H1 (cell line): Measurements from ENCODE around the gene BNIP1. TPM values are rescaled to one million over a fixed set of nuclear protein-coding genes. Genes with fewer than 3 reads are reported as not detected.
A peak's percentile ranks its signal among the peaks of the same experiment; 100 is the strongest.

Experiments used
- ASH2L ChIP-seq: fragments of 200-600, 300-600 bp; sonication (generic); IDR thresholded peaks from one replicate; pipeline ENCODE4 v1.7.1; 2017; ENCODE audit warnings: low read length
- BCL11A ChIP-seq, 2 experiments: IDR thresholded peaks; one replicate each; pipeline ENCODE4 v1.6.1; 2011; ENCODE audit warnings: low read depth in 2 of 2, low read length in 2 of 2, mild to moderate bottlenecking in 2 of 2
- CBX5 ChIP-seq: fragments of 300-800, 300-1000 bp; sonication (generic); IDR thresholded peaks from 2 replicates; pipeline ENCODE4 v1.7.1; 2016; ENCODE audit warnings: antibody characterized with exemption, low read length, low read depth
- CREB1 ChIP-seq: IDR thresholded peaks from 2 replicates; pipeline ENCODE4 v1.6.1; 2012; ENCODE audit warnings: inconsistent platforms
- EP300 ChIP-seq, 2 experiments: IDR thresholded peaks; 1 replicate in 1 of 2; 2 replicates in 1 of 2; pipeline ENCODE4 v1.6.1; 2011 to 2012; ENCODE audit warnings: low read depth in 2 of 2, low read length in 2 of 2, mild to moderate bottlenecking in 2 of 2, borderline replicate concordance in 1 of 2, inconsistent platforms in 1 of 2, moderate library complexity in 1 of 2
- FOSL1 ChIP-seq: IDR thresholded peaks from 2 replicates; pipeline ENCODE4 v1.6.1; 2011; ENCODE audit warnings: mild to moderate bottlenecking, low read depth, low read length, moderate library complexity; ENCODE audit not compliant: insufficient read depth
- JUN ChIP-seq: IDR thresholded peaks from 2 replicates; pipeline ENCODE4 v1.6.1; 2011; ENCODE audit warnings: low read depth, mild to moderate bottlenecking, improper control_type of control experiment, low read length
- JUND ChIP-seq: IDR thresholded peaks from 2 replicates; pipeline ENCODE4 v1.6.1; 2011; ENCODE audit warnings: mild to moderate bottlenecking, improper control_type of control experiment, low read length
- KDM4A ChIP-seq: IDR thresholded peaks from one replicate; pipeline ENCODE4 v1.7.1; 2012; ENCODE audit warnings: low read depth, mild to moderate bottlenecking, moderate library complexity, low read length, inconsistent platforms; ENCODE audit not compliant: severe bottlenecking
- KDM5A ChIP-seq: fragments of 200-600 bp; IDR thresholded peaks from 2 replicates; pipeline ENCODE4 v1.7.1; 2012; ENCODE audit warnings: mild to moderate bottlenecking, low read length, inconsistent platforms, mixed read lengths
- NANOG ChIP-seq: IDR thresholded peaks from 2 replicates; pipeline ENCODE4 v1.6.1; 2011; ENCODE audit warnings: low read length, low read depth, mild to moderate bottlenecking, inconsistent platforms; ENCODE audit not compliant: insufficient read depth, poor library complexity, severe bottlenecking
- PHF8 ChIP-seq: fragments of 200-600 bp; sonication (generic); conservative IDR thresholded peaks from 2 replicates; pipeline ENCODE4 v1.7.1; 2012; ENCODE audit warnings: low read depth, mild to moderate bottlenecking, inconsistent platforms, low read length, moderate library complexity
- POLR2A ChIP-seq, 2 experiments: IDR thresholded peaks; 1 replicate in 1 of 2; 2 replicates in 1 of 2; pipeline ENCODE4 v1.6.1; 2011; ENCODE audit warnings: low read depth in 2 of 2, low read length in 2 of 2, mild to moderate bottlenecking in 2 of 2; ENCODE audit errors: control extremely low read depth in 1 of 2
- POLR2AphosphoS5 ChIP-seq: IDR thresholded peaks from 2 replicates; pipeline ENCODE4 v1.6.1; 2011; ENCODE audit warnings: low read depth, low read length
- RXRA ChIP-seq: IDR thresholded peaks from 2 replicates; pipeline ENCODE4 v1.6.1; 2011; ENCODE audit warnings: low read depth, mild to moderate bottlenecking, low read length, moderate library complexity; ENCODE audit not compliant: insufficient read depth
- SIN3A ChIP-seq, 2 experiments: IDR thresholded peaks in 1 of 2; conservative IDR thresholded peaks in 1 of 2; 2 replicates each; pipeline ENCODE4 v1.6.1; 2011 to 2012; ENCODE audit warnings: low read length in 2 of 2, improper control_type of control experiment in 1 of 2, low read depth in 1 of 2, mild to moderate bottlenecking in 1 of 2
- TCF12 ChIP-seq: IDR thresholded peaks from 2 replicates; pipeline ENCODE4 v1.6.1; 2011; ENCODE audit warnings: low read depth, mild to moderate bottlenecking, low read length
- TEAD4 ChIP-seq: IDR thresholded peaks from 2 replicates; pipeline ENCODE4 v1.6.1; 2012; ENCODE audit warnings: low read depth, low read length, inconsistent platforms, mixed read lengths
- YY1 ChIP-seq: IDR thresholded peaks from 2 replicates; pipeline ENCODE4 v1.6.1; 2011; ENCODE audit warnings: low read depth, mild to moderate bottlenecking, low read length
- ZNF274 ChIP-seq: IDR thresholded peaks from 2 replicates; pipeline ENCODE4 v1.7.0; 2012; ENCODE audit warnings: low read length, borderline replicate concordance; ENCODE audit errors: extremely low read depth
- polyA plus RNA-seq, 7 experiments: library from polyadenylated mRNA; depleted of rRNA in 3 of 7; stranded (reverse) in 5 of 7; unstranded in 2 of 7; fragments of >200 nt in 5 of 7; fragments of 200-250 nt in 2 of 7; gene quantifications; 1 replicate in 5 of 7; 2 replicates in 1 of 7; 4 replicates in 1 of 7; pipeline versions ENCODE4 v1.2.1 to v1.2.3, GENCODE V29; 2011 to 2013; ENCODE audit warnings: missing spikeins in 2 of 7, mixed read lengths in 2 of 7
- total RNA-seq: library from RNA; stranded (reverse); fragmentation: NEBNext Ultra II Directional; extraction: Animal tissue kit (Norgen Biotek cat#: 25700); gene quantifications from 2 replicates; pipeline ENCODE4 v1.2.1, GENCODE V29; 2021
- TF ChIP-seq, protein P1 (sequence below): IDR thresholded peaks from 2 replicates; pipeline ENCODE4 v1.6.1; 2012; ENCODE audit warnings: low read length, inconsistent platforms

The BNIP1 gene
- total and polyA plus RNA-seq, 2 of the 8 experiments (the other 6 are each of a cell fraction or from before 2014, with no cell fraction given), result 13.5 to 14.7 TPM

DNA sequence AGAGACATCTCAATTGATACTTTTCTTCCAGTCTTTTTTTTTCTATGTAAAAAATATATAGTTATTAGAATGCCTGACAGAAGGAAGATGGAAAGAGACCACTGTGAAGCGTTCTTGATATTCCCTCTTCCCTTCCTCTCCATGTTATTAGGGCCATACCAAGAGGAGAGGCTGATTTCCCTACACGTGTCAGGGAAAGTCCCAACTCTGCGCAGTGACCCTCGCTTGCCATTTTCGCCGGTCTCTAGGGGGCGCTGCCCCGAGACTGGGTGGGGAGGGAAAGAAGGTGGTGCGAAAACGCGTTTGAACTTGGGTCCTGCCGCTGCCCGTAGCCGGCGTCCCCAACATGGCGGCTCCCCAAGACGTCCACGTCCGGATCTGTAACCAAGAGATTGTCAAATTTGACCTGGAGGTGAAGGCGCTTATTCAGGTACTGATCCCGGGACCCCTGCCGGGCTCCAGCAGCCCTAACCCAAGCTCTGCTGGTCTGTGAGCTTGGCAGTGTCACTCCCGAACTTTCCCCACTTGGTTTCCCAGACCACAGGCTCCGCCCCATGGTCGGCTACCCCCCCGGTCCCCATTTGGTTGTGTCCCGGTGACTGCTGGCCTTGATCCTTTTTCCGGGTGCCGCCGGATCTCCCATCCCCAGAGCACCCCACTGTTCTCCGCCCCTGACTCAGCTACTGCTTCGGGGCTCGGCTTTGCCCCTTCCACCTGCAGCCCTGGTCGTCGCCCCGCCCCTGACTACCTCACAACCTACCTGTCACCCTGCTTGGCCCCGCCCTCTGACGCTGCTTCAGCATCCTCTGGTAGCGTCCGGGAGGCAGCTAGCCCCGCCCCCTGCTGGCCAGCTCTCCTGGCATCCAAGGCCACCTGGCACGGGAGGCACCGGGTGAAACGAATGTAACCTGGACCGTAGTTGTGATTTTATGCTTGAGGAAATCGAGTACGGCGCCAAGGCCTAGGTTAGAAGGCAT, at the start of gene BNIP1 (continued):
- TF ChIP-seq TCF12 (0 out of 2 replicates have a peak, but pooled peaks have one; percentile 11), SIN3A (conservative IDR thresholded peaks at IDR 0.05 in 1 of 2, IDR thresholded peaks at IDR 0.05 in 1 of 2; ENCODE audit: low read depth in 1 of 2, low read length in 2 of 2) (peak; percentile 95; a peak in 3 of 4 replicates), CBX5 (no peak), FOSL1 (no peak), NANOG (no peak), YY1 (peak; percentile 98), EP300 (IDR thresholded peaks at IDR 0.05; ENCODE audit: borderline replicate concordance in 1 of 2, low read depth in 2 of 2, low read length in 2 of 2) (peak in 1 of 2 experiments; percentile 89; a peak in 2 of 3 replicates), POLR2AphosphoS5 (peak; percentile 13; the same call in 1 of the 2 replicates), JUND (0 out of 2 replicates have a peak, but pooled peaks have one; percentile 51), KDM4A (peak; percentile 68), TEAD4 (peak; percentile 35; the same call in 1 of the 2 replicates), KDM5A (peak; percentile 83), BCL11A (IDR thresholded peaks at IDR 0.05; ENCODE audit: low read depth in 2 of 2, low read length in 2 of 2) (no peak), CREB1 (peak; percentile 83), PHF8 (peak; percentile 70), POLR2A (IDR thresholded peaks at IDR 0.05; ENCODE audit: control extremely low read depth in 1 of 2, low read depth in 2 of 2, low read length in 2 of 2) (peak in 1 of 2 experiments; percentile 63; a peak in 2 of 3 replicates), JUN (no peak), ASH2L (peak; percentile 92), ZNF274 (no peak), RXRA (peak; percentile 41; the same call in 1 of the 2 replicates)
- TF ChIP-seq, protein P1, sequence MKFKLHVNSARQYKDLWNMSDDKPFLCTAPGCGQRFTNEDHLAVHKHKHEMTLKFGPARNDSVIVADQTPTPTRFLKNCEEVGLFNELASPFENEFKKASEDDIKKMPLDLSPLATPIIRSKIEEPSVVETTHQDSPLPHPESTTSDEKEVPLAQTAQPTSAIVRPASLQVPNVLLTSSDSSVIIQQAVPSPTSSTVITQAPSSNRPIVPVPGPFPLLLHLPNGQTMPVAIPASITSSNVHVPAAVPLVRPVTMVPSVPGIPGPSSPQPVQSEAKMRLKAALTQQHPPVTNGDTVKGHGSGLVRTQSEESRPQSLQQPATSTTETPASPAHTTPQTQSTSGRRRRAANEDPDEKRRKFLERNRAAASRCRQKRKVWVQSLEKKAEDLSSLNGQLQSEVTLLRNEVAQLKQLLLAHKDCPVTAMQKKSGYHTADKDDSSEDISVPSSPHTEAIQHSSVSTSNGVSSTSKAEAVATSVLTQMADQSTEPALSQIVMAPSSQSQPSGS, result peak; percentile 73
